GM19351 (cell line): ENCODE results near the gene ALG9.
"Not testable (repeated sequence)": the region's sequence is repeated elsewhere in the genome, so short reads cannot be mapped to it uniquely, and the experiment has no call there.

Experiments
- ATAC-seq: cut with Tn5 transposase; IDR thresholded peaks from one replicate; pipeline ENCODE4 v1.9.1; 2021; ENCODE audit warnings: mild to moderate bottlenecking, moderate library complexity; ENCODE audit not compliant: unreplicated experiment

ALG9 gene

DNA sequence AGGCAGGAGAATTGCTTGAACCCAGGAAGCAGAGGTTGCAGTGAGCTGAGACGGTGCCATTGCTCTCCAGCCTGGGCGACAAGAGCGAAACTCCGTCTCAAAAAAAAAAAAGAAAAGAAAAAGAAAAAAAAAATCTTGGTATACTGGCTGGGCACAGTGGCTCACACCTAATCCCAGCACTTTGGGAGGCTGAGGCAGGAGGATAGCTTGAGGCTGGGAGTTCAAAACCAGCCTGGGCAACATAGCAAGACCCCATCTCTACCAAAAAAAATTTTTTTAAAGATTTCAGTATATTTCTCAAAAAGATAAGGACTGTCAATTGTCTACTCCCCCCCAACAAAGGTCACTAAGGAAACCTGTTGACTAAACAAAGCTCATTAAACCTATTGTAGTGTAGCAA lies 13.7 kb upstream of the ALG9 start:
- not testable (repeated sequence) for ATAC-seq

DNA sequence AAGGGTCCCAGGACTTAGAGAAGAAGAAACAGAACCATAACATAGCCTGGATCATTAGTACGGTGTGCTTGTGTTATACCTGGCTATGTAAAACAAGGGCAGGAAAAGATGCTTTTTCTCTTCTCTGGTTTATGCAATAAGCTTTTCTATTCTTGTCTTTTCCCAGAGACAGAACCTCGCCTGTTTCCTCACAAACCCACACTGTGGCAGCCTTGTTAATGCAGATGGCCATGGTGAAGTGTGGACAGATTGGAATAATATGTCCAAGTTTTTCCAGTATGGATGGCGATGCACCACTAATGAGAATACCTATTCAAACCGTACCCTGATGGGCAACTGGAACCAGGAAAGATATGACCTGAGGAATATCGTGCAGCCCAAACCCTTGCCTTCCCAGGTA lies 10.8 kb upstream of the ALG9 start:
- ATAC-seq = no peak

DNA sequence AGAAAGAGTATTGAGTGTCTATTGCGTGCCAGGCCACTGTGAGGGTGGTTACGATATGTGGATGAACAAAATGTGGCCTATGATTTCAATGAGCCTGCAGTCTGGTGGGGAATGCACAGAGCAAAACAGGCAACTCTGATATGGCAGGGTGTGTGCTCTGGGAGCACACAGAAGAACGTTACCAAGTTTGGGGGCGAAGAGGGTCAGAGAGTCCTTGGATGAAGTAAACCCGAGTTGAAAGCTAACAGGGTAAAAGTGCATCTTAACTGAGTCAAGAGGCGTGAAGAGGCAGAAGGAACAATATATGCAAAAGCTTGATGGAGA lies 8.2 kb upstream of the ALG9 start:
- peak; percentile 7 for ATAC-seq

DNA sequence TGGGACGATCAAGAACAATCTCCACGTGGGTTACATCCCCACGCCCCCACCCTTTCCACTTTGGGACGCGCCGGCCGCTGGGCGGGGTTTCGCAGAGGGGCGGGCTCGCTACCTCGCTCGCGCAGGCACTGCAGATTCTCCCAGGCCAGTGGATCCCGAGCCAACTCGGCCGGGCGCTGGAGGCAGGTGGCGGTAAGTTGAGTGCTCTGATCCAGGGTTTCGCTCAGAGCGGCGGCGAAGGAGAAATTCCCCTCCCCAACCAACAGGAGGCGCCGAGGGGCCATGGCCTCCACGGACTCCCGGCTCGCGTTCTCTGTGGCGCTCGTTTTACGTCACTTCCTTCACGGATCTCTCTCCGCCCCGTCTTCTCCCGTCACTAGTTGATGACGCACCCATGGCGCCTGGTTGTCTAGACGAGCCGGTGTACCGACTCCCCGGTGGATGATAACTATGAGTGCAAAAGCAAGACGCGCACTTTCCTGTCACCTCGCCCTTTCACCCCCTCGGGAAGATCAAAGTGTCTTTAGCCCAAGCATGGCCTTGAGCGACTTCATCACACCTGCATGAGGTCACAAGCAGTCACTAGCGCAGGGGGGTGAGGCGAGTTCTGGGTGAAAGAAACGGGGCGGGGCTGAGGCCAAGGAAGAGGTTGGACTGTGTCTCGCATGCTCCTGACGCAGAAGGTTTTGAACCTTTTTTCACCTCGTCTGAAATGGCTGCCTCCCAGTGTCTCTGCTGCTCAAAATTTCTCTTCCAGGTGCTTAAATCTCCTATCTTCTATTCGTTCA lies 7.7 kb upstream of the ALG9 start, which contains the start of the genes CFAP68 and FDXACB1:
TSS of gene CFAP68 (plus strand) at position 693 of the 788 bp plus-strand sequence. CDS start at position 713, 20 bp downstream.
TSS of gene FDXACB1 (minus strand) at position 317 of the 788 bp plus-strand sequence. CDS start at position 284, 33 bp downstream.
- ATAC-seq = peak; percentile 91

DNA sequence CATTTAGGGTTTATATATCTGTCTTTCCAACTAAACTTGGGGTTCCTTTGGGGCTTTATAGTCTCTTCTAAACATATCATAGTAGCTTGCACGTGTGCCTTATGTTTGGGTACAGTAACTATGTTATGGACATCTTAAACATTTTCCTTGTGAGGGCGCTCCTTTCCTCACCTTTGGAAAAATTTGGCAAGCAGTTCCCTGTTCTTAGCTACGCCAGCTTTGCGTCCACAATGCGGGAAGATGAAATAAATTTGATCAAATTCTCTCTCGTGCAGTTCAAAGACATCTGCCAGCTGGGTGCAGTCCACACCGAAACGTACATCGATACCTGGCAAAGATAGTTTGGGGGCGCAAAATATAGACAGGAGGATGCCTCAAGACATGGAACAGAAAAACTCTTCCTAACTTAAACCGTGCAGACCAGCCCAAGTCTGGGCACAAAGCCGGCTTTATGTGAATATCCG lies 7.0 kb upstream of the ALG9 start:
- peak; percentile 2 for ATAC-seq

DNA sequence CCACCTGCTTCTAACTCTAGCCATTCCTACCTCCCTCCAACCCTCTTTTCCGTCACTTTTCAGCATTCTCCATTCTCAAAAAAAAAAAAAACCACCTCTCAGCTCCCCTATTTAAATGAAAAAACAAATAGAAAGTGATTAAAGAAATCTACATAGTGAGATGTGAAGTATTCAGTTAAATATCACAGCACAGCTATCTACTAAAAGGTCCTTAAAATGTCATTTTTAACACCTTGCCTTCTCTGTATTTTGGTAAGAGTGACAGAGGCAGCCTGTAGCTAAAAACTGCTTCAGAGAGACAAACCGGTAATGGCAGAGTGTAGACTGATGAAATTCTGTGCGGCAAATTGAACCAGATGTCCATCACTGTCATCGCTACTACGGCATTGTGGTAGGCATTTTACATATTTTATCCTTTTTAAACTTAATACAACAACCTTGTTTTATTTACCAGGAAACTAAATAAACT lies 346 bp upstream of the ALG9 start:
- no peak for ATAC-seq

DNA sequence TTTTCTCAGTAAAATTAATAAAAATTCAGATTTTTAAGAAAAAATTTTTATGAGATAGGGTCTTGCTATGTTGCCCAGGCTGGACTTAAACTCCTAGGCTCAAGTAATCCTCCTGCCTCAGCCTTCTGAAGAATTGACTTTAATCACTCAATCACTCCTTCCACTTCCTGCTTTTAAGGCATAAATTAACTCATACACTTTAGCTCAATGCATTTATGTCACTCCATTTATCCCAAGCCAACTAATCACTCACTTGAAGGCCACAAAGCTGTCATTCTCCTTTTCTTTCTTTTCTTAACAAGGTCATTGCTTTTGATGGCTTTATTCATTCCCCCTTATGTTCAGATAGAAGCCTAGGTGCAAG lies 877 bp downstream of the ALG9 start:
- ATAC-seq = peak; percentile 18

DNA sequence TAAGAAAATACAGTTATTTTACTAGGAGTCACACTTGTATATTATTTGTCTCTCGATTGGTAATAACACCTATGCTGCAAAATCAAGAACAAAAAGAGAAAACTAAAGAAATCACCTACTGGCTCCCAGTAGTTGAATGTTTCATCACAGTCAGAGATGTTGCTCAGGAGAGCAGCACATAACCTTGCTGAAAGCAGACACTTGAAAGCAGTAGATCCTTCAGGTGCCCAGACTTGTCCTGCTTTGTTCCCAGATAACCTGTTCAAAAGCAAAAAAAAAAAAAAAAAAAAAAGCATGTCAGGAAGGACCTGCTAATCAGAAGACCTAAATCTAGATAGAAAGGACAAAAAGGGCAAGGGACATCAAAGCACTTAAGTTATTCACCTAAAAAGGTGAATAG lies 1.3 kb downstream of the ALG9 start:
- no peak for ATAC-seq

DNA sequence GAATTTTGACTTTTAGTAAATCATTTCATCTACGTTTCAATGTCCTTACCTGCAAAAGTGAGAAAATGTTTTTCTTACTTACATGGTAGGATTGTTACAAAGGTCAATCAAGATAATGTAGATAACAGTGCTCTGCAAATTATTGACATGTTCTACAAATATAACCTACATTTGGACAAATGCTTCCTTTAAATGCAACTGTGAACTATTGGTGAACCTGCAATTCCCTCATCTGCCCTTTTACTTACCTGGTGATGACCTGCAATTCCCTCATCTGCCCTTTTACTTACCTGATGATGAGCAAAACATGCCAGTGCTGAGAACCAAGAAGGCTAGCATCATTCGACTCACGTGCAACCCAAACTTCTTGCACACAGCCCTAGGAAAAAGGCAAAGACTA lies 11.1 kb downstream of the ALG9 start:
- ATAC-seq = no peak

DNA sequence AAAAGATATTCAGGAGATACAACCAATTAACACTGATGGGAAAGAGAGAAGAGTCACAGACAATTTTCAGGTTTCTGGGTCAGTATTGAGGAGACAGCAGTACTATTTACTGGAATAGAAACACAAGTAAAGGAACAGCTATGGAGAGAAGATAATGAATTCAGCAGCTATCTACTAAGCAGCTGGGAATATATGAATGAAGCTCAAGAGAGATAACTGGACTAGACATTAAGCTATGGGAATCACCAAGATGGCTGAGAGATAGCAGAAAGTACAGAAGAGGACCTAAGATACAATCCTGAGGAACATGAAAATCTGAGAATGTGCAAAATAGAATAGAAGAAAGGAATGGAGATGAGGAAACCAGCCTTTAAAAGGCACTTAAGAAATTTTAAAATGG lies 15.9 kb downstream of the ALG9 start:
- no peak for ATAC-seq

DNA sequence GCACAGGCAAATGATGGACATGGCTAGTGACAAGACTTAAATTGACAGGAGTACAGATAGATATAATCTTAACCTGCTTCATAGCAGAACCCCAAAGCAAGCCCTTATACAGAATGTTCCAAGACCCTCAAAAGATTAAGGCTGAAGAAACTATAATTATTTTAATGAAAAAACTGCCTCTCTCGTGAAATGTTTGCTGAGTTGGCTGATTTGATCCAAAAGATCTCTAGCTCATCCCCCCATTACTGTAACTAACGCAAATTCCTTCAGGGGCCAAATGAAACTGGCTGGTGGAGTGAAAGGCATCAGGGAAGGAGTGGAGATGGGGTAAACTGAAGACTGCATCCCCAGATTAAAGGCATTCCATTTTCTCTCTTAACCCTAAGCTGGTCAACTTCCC lies 19.3 kb downstream of the ALG9 start:
- ATAC-seq = no peak

DNA sequence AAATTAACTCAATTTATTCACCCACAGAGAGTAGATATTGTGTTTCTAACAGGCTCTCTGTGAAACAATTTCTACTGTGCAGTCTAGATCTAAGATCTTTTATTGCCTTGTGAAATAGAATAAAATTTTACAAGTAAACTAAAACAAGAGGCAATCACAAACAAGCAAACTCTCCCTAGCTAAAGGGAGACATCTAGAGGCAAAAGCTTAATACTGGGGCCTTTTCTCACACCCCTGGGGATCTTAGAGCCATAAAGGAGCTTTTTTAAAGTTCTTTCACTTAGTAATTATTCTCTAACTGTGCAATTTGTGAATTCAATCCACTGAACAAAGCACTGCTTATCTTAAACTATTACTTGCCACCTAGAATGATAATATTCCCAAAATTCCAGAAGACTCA lies 19.7 kb downstream of the ALG9 start:
- no peak for ATAC-seq

DNA sequence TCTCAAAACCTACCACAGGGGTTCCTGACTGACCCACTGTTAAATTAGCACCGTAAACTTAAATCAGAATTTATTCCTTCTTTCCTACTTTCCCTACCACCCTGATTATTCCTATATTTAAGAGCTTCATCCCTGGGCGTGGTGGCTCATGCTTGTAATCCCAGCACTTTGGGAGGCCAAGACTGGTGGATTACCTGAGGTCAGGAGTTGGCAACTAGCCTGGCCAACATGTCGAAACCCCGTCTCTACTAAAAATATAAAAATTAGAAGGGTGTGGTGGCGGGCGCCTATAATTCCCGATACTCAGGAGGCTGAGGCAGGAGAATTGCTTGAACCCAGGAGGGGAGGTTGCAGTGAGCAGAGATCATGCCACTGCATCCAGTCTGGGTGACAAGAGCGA lies 20.3 kb downstream of the ALG9 start:
- no peak for ATAC-seq

DNA sequence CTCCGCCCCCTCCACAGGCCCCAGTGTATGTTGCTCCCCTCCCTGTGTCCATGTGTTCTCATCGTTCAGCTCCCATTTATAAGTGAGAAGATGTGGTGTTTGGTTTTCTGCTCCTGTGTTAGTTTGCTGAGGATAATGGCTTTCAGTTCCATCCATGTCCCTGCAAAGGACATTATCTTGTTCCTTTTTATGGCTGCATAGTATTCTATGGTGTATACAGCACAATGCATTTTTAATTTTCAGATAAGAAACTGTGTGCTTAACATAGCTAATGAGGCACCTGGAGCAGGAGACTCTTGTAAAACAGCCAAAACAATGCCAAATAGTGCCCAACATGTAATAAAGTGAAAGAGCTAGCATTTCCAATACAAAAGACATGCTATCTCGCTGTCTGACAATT lies 21.8 kb downstream of the ALG9 start:
- ATAC-seq = no peak

DNA sequence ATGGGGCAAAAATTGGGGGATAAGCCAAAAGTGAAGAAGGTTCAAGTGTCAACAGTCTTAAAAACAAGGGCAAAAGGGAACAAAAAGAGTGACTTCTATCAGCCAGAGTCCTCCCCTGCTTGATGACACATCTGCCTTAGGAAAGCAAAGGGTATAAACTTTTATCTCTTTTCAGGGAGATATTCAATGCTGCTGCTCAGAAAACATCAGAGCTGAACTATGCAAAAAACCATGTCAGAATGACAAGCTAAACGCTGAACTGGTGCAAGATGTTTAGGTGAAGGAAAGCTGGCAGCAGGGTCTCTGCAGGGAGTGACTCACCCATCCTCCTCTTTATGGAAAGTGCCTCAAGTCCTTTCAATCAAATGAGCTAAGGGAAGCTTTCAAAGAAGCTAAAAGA lies 24.7 kb downstream of the ALG9 start:
- no peak for ATAC-seq

DNA sequence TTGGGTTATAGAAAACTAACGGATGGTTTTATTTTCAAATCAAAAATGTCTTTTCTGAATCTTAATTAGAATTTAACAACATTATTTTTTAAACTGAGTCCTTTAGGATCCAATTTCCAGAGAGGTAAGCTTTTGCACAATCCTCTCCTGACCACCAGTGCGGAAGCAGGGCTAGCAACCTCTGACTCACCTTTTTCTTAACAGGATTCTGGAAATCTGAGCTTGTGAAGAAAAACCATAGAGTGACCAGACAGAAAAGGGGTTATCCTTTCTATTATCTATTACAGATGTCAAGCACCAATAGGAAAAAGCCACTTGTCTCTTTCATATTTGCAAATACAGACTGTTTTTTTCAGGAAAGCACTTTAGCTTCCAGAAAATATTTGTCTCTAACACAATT lies 25.3 kb downstream of the ALG9 start:
- ATAC-seq = no peak

DNA sequence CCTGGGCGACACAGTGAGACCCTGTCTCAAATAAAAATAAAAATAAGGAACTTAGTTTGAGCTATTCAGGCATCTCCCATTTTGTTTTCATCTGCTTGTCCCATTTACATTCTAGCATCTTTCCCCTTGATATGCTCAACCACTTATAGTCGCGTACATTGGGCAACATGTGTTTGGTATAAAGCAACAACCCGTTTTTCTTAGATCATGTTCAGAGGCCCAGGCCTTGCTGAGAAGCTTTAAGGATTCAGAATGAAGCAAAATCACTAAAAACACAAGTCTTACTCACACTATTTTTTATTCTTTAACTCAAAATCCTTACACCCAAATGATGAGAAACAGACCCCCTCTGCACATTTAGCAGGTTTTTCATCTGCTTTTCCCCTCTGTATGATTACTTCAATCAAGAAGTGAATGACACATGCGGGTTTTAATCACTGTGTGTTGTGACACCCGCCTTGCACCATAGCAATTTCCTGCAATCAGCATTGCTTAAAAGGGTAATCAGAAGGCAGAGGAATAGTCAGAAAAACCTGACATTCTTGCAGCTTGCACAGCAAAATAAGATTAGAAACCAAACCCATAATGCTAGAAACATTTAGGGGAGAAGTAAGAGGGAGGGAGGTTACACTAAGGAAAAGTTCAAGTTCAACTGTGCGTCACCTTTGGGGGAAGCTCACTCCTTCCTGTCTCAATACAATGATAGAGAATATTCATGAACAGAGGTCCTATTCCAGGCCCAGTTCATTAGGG lies 25.9 kb downstream of the ALG9 start:
- ATAC-seq = no peak

DNA sequence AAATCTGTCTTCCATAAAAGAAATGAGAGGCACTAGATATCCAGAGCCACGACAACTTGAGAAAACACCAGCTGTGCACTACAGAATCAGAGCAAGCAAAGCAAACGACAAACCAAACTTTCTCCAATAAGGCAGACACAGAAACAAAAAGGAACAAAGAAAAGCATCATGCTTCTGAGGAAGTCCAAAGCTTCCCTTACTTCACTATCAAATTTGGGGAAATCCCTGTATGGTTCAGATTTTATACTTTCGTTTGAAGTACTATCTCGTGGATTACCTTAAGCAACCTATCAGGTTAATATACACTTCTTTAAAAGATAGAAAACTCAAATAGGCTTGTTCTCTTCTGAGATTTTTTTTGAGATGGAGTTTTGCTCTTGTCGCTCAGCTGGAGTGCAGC lies 27.7 kb downstream of the ALG9 start:
- no peak for ATAC-seq

DNA sequence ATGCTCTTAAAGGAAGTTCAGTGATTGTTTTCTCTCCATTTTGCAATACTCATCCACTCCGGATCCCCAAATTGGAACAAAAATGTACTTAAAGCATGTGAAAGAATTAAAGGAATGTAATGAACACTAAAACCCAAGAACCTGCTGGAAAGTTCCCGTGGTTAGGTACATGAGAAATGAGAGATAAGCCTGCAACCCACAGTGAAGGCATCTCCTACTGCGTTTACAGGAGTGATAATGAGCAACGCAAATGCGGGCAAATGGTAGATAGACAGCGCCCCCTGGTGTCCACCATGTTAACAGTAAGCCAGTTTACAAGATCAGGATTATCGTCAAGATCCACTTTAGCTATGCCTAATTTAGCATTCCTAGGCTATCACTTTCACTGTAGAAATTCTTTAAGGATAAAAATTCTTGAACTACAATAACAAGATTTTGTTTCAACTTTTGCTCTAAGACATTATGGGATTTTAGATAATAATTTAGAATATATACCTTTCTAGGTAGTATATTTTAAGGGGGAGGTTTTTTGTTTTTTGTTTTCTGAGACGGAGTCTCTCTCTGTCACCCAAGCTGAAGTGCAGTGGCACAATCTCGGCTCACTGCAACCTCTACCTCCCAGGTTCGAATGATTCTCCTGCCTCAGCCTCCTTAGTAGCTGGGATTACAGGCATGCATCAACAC lies 29.9 kb downstream of the ALG9 start:
- peak; percentile 76 for ATAC-seq

DNA sequence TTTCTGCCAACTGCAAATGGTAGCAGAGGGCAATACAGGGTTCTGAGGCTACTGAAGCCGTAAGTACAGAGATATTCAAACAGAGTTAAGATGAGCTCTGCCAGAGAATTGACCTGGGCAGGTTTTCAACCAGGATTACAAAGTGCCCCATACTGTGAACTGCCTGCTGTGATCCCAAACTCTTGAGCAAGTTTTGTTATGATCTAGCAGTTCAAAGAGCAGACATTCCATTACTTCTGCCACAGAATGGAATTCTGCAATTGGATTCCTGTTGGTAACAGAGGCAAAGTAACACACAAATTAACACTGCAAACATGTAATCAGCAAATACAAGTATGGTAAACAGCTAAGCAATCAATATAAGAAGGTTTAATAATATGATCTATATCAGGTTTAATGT lies 31.2 kb downstream of the ALG9 start:
- no peak for ATAC-seq

DNA sequence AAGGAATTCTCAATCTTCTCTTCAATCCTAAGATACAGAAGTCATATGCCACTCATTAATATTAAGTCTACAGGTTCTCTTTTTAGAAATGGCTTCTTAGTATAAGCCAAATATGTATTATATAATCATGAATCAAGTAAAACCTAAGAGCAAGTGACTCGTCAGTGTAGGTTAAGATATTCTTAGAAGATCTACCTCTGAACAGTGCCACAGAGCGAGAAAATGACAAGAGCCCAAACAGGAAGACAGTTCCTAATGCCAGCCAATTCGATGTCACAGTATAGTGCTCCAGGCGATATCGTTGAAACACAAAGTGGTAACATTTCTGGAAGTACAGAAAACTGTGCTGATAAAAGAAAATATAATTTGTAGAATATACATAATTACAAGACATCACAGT lies 33.3 kb downstream of the ALG9 start:
- no peak for ATAC-seq
